Ishikawa (cell line): ENCODE data around the gene ICAM1.

Experiments used
- CEBPB ChIP-seq: IDR thresholded peaks from 2 replicates; pipeline ENCODE4 v1.6.1; 2012
- CREB1 ChIP-seq: IDR thresholded peaks from 2 replicates; pipeline ENCODE4 v1.6.1; 2012; ENCODE audit warnings: low read depth
- EGR1 ChIP-seq: IDR thresholded peaks from 2 replicates; pipeline ENCODE4 v1.6.1; 2012
- EP300 ChIP-seq: IDR thresholded peaks from 2 replicates; pipeline ENCODE4 v1.6.1; 2012; ENCODE audit warnings: borderline replicate concordance
- FOXM1 ChIP-seq: IDR thresholded peaks from 2 replicates; pipeline ENCODE4 v1.6.1; 2012; ENCODE audit warnings: low read depth, borderline replicate concordance
- MAX ChIP-seq: IDR thresholded peaks from 2 replicates; pipeline ENCODE4 v1.6.1; 2012
- NFIC ChIP-seq: IDR thresholded peaks from 2 replicates; pipeline ENCODE4 v1.6.1; 2012
- RAD21 ChIP-seq: IDR thresholded peaks from 2 replicates; pipeline ENCODE4 v1.6.1; 2012; ENCODE audit warnings: low read depth
- REST ChIP-seq: IDR thresholded peaks from 2 replicates; pipeline ENCODE4 v1.6.1; 2012; ENCODE audit warnings: low read depth, mild to moderate bottlenecking
- TAF1 ChIP-seq: IDR thresholded peaks from 2 replicates; pipeline ENCODE4 v1.6.1; 2012; ENCODE audit warnings: low read depth, mild to moderate bottlenecking
- TCF12 ChIP-seq: IDR thresholded peaks from 2 replicates; pipeline ENCODE4 v1.6.1; 2012; ENCODE audit warnings: low read depth
- TEAD4 ChIP-seq: IDR thresholded peaks from 2 replicates; pipeline ENCODE4 v1.6.1; 2012
- USF1 ChIP-seq: IDR thresholded peaks from 2 replicates; pipeline ENCODE4 v1.6.1; 2012
- YY1 ChIP-seq: IDR thresholded peaks from 2 replicates; pipeline ENCODE4 v1.6.1; 2012; ENCODE audit warnings: low read depth
- ZBTB7A ChIP-seq: IDR thresholded peaks from 2 replicates; pipeline ENCODE4 v1.6.1; 2012; ENCODE audit warnings: low read depth

ICAM1 gene

GRCh38 chr19:10235003-10235402 lies 35.9 kb upstream of the ICAM1 start:
- no peak for TF ChIP-seq TAF1
- no peak for TF ChIP-seq MAX
- TF ChIP-seq RAD21, result no peak
- TF ChIP-seq TCF12, result no peak
- no peak for TF ChIP-seq CEBPB
- TF ChIP-seq USF1, result no peak
- no peak for TF ChIP-seq EP300

- TF ChIP-seq CEBPB (no peak), MAX (no peak), FOXM1 (no peak)
These were observed 33.2 kb upstream of the ICAM1 start for GRCh38 chr19:10237702-10238101.

- TF ChIP-seq ZBTB7A, result no peak
- TF ChIP-seq CEBPB, result no peak
- TF ChIP-seq MAX, result no peak
These were observed 32.6 kb upstream of the ICAM1 start for GRCh38 chr19:10238172-10238783.

- no peak for TF ChIP-seq NFIC
- TF ChIP-seq CREB1, result no peak
- TF ChIP-seq RAD21, result no peak
- no peak for TF ChIP-seq TEAD4
- no peak for TF ChIP-seq FOXM1
- TF ChIP-seq USF1, result no peak
- no peak for TF ChIP-seq ZBTB7A
- no peak for TF ChIP-seq EGR1
- TF ChIP-seq EP300, result no peak
- no peak for TF ChIP-seq TAF1
These were observed 27.3 kb upstream of the ICAM1 start for GRCh38 chr19:10243606-10244005.

- TF ChIP-seq TCF12 (no peak), USF1 (no peak), EP300 (no peak), EGR1 (no peak), TEAD4 (no peak), YY1 (no peak), REST (no peak), FOXM1 (no peak), CREB1 (no peak), MAX (no peak), ZBTB7A (no peak), CEBPB (no peak), RAD21 (no peak), NFIC (no peak), TAF1 (no peak)
These were observed 25.6 kb upstream of the ICAM1 start for GRCh38 chr19:10245189-10245939.

GRCh38 chr19:10246511-10246910 lies 24.4 kb upstream of the ICAM1 start:
- TF ChIP-seq NFIC (no peak), TEAD4 (no peak), CREB1 (no peak), FOXM1 (no peak), TAF1 (no peak), YY1 (no peak), MAX (no peak), EP300 (no peak), USF1 (no peak), TCF12 (no peak), RAD21 (no peak), REST (no peak), ZBTB7A (no peak)
